ENCODE data around the gene TMEFF2. TPM values are rescaled to one million over a fixed set of nuclear protein-coding genes. Genes with fewer than 3 reads are reported as not detected.

Gene TMEFF2
- total RNA-seq, 2 experiments from 2014 or later = not detected

DNA sequence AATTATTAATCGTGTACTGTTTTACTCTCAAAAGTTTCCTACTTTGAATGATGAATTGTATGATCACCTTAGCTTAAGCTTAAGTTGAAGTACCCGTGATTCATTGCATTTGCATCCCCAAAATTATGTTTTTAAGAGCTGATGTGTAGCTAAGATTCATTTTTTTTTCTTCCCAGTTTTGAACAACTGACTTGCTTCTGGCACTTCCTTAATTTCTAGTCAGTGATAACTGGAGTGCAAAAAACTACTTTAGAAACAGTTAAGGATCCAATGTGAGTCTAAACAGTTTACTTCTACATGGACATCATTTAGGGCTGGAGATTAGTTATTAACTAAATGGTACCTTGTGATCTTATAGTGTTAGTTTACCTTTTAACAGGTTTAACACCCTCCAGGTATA lies 223.9 kb downstream of the TMEFF2 start:
- no peaks in the 10 kb centered on the region for H3K36me3 ChIP-seq (ENCODE audit: insufficient read depth, low read length)
- no peaks in the 10 kb centered on the region for H3K9me3 ChIP-seq (ENCODE audit: low read length)
- H3K4me2 ChIP-seq (ENCODE audit: low read length) = no peak overlapping the region
- H3K4me3 ChIP-seq (ENCODE audit: low read depth, low read length, poor library complexity, severe bottlenecking) = no peak overlapping the region
- H3K4me1 ChIP-seq (ENCODE audit: insufficient read depth, low read length, poor library complexity, severe bottlenecking) = no peaks in the 10 kb centered on the region
- no peaks in the 10 kb centered on the region for H3K9me2 ChIP-seq (ENCODE audit: insufficient read depth, low read length)
- ChIA-PET CTCF (ENCODE audit: unreplicated experiment) (no interaction called here), POLR2A (interaction anchor here (0.6 kb wide), 1 partner anchor 16 kb away, joined by 3 read pairs; no protein-coding TSS in a partner anchor)
- no peak for DNase-seq (ENCODE audit: low spot score)
- intact Hi-C loops (cut with micrococcal nuclease; ENCODE audit: unreplicated experiment) = no loop called here
- no TSS peak for BruUV-seq (replicated peaks)
- no peaks in the 10 kb centered on the region for H3K79me2 ChIP-seq (ENCODE audit: insufficient read depth, low read depth, low read length)
- TF ChIP-seq EZH2phosphoT487 (IDR thresholded peaks at IDR 0.05; ENCODE audit: borderline replicate concordance, low read depth, low read length) = no peak
- TF ChIP-seq, protein P1, sequence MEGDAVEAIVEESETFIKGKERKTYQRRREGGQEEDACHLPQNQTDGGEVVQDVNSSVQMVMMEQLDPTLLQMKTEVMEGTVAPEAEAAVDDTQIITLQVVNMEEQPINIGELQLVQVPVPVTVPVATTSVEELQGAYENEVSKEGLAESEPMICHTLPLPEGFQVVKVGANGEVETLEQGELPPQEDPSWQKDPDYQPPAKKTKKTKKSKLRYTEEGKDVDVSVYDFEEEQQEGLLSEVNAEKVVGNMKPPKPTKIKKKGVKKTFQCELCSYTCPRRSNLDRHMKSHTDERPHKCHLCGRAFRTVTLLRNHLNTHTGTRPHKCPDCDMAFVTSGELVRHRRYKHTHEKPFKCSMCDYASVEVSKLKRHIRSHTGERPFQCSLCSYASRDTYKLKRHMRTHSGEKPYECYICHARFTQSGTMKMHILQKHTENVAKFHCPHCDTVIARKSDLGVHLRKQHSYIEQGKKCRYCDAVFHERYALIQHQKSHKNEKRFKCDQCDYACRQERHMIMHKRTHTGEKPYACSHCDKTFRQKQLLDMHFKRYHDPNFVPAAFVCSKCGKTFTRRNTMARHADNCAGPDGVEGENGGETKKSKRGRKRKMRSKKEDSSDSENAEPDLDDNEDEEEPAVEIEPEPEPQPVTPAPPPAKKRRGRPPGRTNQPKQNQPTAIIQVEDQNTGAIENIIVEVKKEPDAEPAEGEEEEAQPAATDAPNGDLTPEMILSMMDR (conservative IDR thresholded peaks at IDR 0.05; ENCODE audit: low read length) = no peak
- H2AFZ ChIP-seq (ENCODE audit: low read length) = no peak overlapping the region
- H3K27ac ChIP-seq (ENCODE audit: low read depth, low read length, poor library complexity, severe bottlenecking) = no peak overlapping the region
- H4K20me1 ChIP-seq (ENCODE audit: insufficient read depth, low read length) = no peaks in the 10 kb centered on the region

- POLR2A ChIA-PET = no interaction called here
- no peak for DNase-seq (ENCODE audit: low spot score)
- Histone ChIP-seq H3K27ac (ENCODE audit: low read depth, low read length, poor library complexity, severe bottlenecking) (no peak overlapping the region), H3K4me3 (ENCODE audit: low read depth, low read length, poor library complexity, severe bottlenecking) (no peak overlapping the region), H3K4me1 (ENCODE audit: insufficient read depth, low read length, poor library complexity, severe bottlenecking) (no peaks in the 10 kb centered on the region), H3K79me2 (ENCODE audit: insufficient read depth, low read depth, low read length) (no peaks in the 10 kb centered on the region), H3K9me2 (ENCODE audit: insufficient read depth, low read length) (no peaks in the 10 kb centered on the region), H2AFZ (ENCODE audit: low read length) (no peak overlapping the region), H3K4me2 (ENCODE audit: low read length) (no peak overlapping the region), H3K36me3 (ENCODE audit: insufficient read depth, low read length) (no peaks in the 10 kb centered on the region), H4K20me1 (ENCODE audit: insufficient read depth, low read length) (no peaks in the 10 kb centered on the region), H3K9me3 (ENCODE audit: low read length) (no peaks in the 10 kb centered on the region)
- CTCF ChIA-PET (ENCODE audit: unreplicated experiment) = no interaction called here
- TF ChIP-seq EZH2phosphoT487 (IDR thresholded peaks at IDR 0.05; ENCODE audit: borderline replicate concordance, low read depth, low read length) = no peak
- TF ChIP-seq, protein P1 (conservative IDR thresholded peaks at IDR 0.05; ENCODE audit: low read length) = no peak
- intact Hi-C loops (cut with micrococcal nuclease; ENCODE audit: unreplicated experiment) = no loop called here
- no TSS peak for BruUV-seq (replicated peaks)
Observed at GRCh38 chr2:191968120-191968519, 226.6 kb downstream of the TMEFF2 start.

DNA sequence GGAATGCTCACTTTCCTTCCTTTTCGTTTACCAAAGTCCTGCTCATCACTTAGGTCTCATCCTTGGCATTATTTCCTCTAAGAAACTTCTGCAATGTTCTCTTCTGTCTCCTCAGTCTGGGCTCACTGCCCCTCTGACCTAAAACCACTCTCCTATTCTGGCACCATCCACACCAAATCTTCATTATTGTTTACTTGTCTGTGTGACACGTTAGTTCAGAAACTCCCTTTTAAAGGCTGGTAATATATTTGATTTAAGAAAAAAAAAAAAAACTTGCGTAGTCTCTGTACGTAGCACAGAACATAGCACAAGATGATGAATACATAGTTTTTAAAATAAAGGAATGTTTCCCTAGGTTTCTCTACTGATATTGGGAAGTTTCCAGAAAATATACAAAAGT lies 229.0 kb downstream of the TMEFF2 start:
- no peaks in the 10 kb centered on the region for H3K36me3 ChIP-seq (ENCODE audit: insufficient read depth, low read length)
- BruUV-seq (replicated peaks) = no TSS peak
- ChIA-PET POLR2A (no interaction called here), CTCF (ENCODE audit: unreplicated experiment) (no interaction called here)
- H3K9me2 ChIP-seq (ENCODE audit: insufficient read depth, low read length) = no peaks in the 10 kb centered on the region
- H2AFZ ChIP-seq (ENCODE audit: low read length) = no peak overlapping the region
- no peaks in the 10 kb centered on the region for H4K20me1 ChIP-seq (ENCODE audit: insufficient read depth, low read length)
- no peak for TF ChIP-seq EZH2phosphoT487 (IDR thresholded peaks at IDR 0.05; ENCODE audit: borderline replicate concordance, low read depth, low read length)
- TF ChIP-seq, protein P1 (conservative IDR thresholded peaks at IDR 0.05; ENCODE audit: low read length) = no peak
- H3K4me1 ChIP-seq (ENCODE audit: insufficient read depth, low read length, poor library complexity, severe bottlenecking) = no peaks in the 10 kb centered on the region
- intact Hi-C loops (cut with micrococcal nuclease; ENCODE audit: unreplicated experiment) = no loop called here
- DNase-seq (ENCODE audit: low spot score) = no peak
- no peaks in the 10 kb centered on the region for H3K9me3 ChIP-seq (ENCODE audit: low read length)
- no peak overlapping the region for H3K4me3 ChIP-seq (ENCODE audit: low read depth, low read length, poor library complexity, severe bottlenecking)
- no peak overlapping the region for H3K27ac ChIP-seq (ENCODE audit: low read depth, low read length, poor library complexity, severe bottlenecking)
- H3K4me2 ChIP-seq (ENCODE audit: low read length) = no peak overlapping the region
- no peaks in the 10 kb centered on the region for H3K79me2 ChIP-seq (ENCODE audit: insufficient read depth, low read depth, low read length)
